Left lung (tissue), 10 donors: ENCODE measurements around the gene PHACTR1. TPM values are rescaled to one million over a fixed set of nuclear protein-coding genes. Genes with fewer than 3 reads are reported as not detected.

Source experiments
- ATAC-seq: fragments of 200-7000 bp; cut with Tn5 transposase; one replicate; pipeline ENCODE4 v1.9.1; 2020; ENCODE audit warnings: moderate library complexity
- DNase-seq, 4 donors: peaks; one replicate each; pipeline ENCODE4 v3.0.0-alpha.2; 2013 to 2020
- H3K27ac ChIP-seq, 2 donors: fragments of 200-600 bp; sonication (generic) in 1 of 2; one replicate each; pipeline versions ENCODE4 v1.5.0 to v1.8.0; 2020 to 2021
- H3K27me3 ChIP-seq, 2 donors: fragments of 200-600 bp; sonication (generic) in 1 of 2; one replicate each; pipeline versions ENCODE4 v1.5.0 to v1.8.0; 2020 to 2021
- H3K36me3 ChIP-seq, 2 donors: fragments of 200-600 bp; sonication (generic) in 1 of 2; one replicate each; pipeline versions ENCODE4 v1.5.0 to v1.8.0; 2020 to 2021
- H3K4me1 ChIP-seq, 2 donors: fragments of 200-600 bp; one replicate each; pipeline ENCODE4 v1.8.0; 2021
- H3K4me3 ChIP-seq, 2 donors: fragments of 200-600 bp; sonication (generic) in 1 of 2; one replicate each; pipeline versions ENCODE4 v1.5.0 to v1.8.0; 2020 to 2021; ENCODE audit warnings: mild to moderate bottlenecking in 1 of 2
- H3K9me3 ChIP-seq, 2 donors: fragments of 200-600 bp; sonication (generic) in 1 of 2; one replicate each; pipeline versions ENCODE4 v1.5.0 to v1.8.0; 2020 to 2021
- intact Hi-C, 2 donors: fragments of 100-400 bp; cut with DNase I; formaldehyde crosslinking; loops; one replicate each; pipeline versions ENCODE4 v1.11.2 to v1.14.2; 2022
- polyA plus RNA-seq, 6 donors: library from polyadenylated mRNA; unstranded; fragments of 120-200 nt; gene quantifications; one replicate each; pipeline ENCODE4 v1.2.1, GENCODE V29; 2013; ENCODE audit not compliant: insufficient read length in 6 of 6
- total RNA-seq, 2 donors: library from RNA; stranded (reverse); fragmentation: NEBNext Ultra II Directional; extraction: Animal tissue kit (Norgen Biotek cat#: 25700); gene quantifications; one replicate each; pipeline ENCODE4 v1.2.1, GENCODE V29; 2021
- TF ChIP-seq, protein P1 (sequence below), 2 donors: fragments of 200-600 bp; sonication (generic) in 1 of 2; IDR thresholded peaks; one replicate each; pipeline versions ENCODE4 v1.5.0 to v1.8.0; 2021; ENCODE audit warnings: antibody characterized with exemption in 2 of 2
- donor health status: DM: no; HTN: yes; CAD: no.
- donor health status: DM: no; HTN: no; CAD: no.

PHACTR1 gene
- total and polyA plus RNA-seq, 8 donors = 12.1 to 53.3 (median 15.8) TPM

- ATAC-seq (no peak), DNase-seq (no peak)
- Histone ChIP-seq H3K27ac (no peak overlapping the region), H3K36me3 (no peaks in the 10 kb centered on the region), H3K27me3 (no peaks in the 10 kb centered on the region), H3K9me3 (peaks cover 0 to 10% of the 10 kb centered on the region in 2 donors), H3K4me1 (no peaks in the 10 kb centered on the region), H3K4me3 (no peak overlapping the region)
- intact Hi-C loops = no loop called here
- TF ChIP-seq, protein P1, sequence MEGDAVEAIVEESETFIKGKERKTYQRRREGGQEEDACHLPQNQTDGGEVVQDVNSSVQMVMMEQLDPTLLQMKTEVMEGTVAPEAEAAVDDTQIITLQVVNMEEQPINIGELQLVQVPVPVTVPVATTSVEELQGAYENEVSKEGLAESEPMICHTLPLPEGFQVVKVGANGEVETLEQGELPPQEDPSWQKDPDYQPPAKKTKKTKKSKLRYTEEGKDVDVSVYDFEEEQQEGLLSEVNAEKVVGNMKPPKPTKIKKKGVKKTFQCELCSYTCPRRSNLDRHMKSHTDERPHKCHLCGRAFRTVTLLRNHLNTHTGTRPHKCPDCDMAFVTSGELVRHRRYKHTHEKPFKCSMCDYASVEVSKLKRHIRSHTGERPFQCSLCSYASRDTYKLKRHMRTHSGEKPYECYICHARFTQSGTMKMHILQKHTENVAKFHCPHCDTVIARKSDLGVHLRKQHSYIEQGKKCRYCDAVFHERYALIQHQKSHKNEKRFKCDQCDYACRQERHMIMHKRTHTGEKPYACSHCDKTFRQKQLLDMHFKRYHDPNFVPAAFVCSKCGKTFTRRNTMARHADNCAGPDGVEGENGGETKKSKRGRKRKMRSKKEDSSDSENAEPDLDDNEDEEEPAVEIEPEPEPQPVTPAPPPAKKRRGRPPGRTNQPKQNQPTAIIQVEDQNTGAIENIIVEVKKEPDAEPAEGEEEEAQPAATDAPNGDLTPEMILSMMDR (IDR thresholded peaks at IDR 0.05) = no peak
Observed at GRCh38 chr6:12977206-12977605, 260.6 kb downstream of the PHACTR1 start.

GRCh38 chr6:12977806-12978205, 261.2 kb downstream of the PHACTR1 start:
- Histone ChIP-seq H3K4me1 (no peaks in the 10 kb centered on the region), H3K9me3 (peaks cover 0 to 10% of the 10 kb centered on the region in 2 donors), H3K4me3 (no peak overlapping the region), H3K36me3 (no peaks in the 10 kb centered on the region), H3K27me3 (no peaks in the 10 kb centered on the region), H3K27ac (no peak overlapping the region)
- TF ChIP-seq, protein P1 (IDR thresholded peaks at IDR 0.05) = no peak
- DNase-seq = no peak
- no peak for ATAC-seq
- intact Hi-C loops = no loop called here

- Histone ChIP-seq H3K4me3 (no peak overlapping the region), H3K9me3 (peaks cover 0 to 10% of the 10 kb centered on the region in 2 donors), H3K36me3 (no peaks in the 10 kb centered on the region), H3K27me3 (no peaks in the 10 kb centered on the region), H3K27ac (no peak overlapping the region), H3K4me1 (no peaks in the 10 kb centered on the region)
- intact Hi-C loops = no loop called here
- TF ChIP-seq, protein P1 (IDR thresholded peaks at IDR 0.05) = no peak
- DNase-seq (no peak), ATAC-seq (no peak)
Observed at GRCh38 chr6:12980741-12981140, 264.2 kb downstream of the PHACTR1 start.

GRCh38 chr6:12984776-12985175, 268.2 kb downstream of the PHACTR1 start:
- no peaks in the 10 kb centered on the region for H3K36me3 ChIP-seq
- intact Hi-C loops = no loop called here
- H3K4me1 ChIP-seq = no peaks in the 10 kb centered on the region
- H3K9me3 ChIP-seq = peaks cover 0 to 10% of the 10 kb centered on the region in 2 donors
- no peak overlapping the region for H3K4me3 ChIP-seq
- TF ChIP-seq, protein P1 (IDR thresholded peaks at IDR 0.05) = no peak
- ATAC-seq (no peak), DNase-seq (no peak)
- H3K27ac ChIP-seq = no peak overlapping the region
- no peaks in the 10 kb centered on the region for H3K27me3 ChIP-seq

- no peaks in the 10 kb centered on the region for H3K9me3 ChIP-seq
- no peaks in the 10 kb centered on the region for H3K27me3 ChIP-seq
- no peak overlapping the region for H3K27ac ChIP-seq
- ATAC-seq = no peak
- TF ChIP-seq, protein P1 (IDR thresholded peaks at IDR 0.05) = no peak
- no peaks in the 10 kb centered on the region for H3K36me3 ChIP-seq
- H3K4me1 ChIP-seq = peaks cover 0 to 3% of the 10 kb centered on the region in 2 donors
- no peak for DNase-seq
- H3K4me3 ChIP-seq = no peak overlapping the region
- intact Hi-C loops = no loop called here
Observed at GRCh38 chr6:12987783-12988182, 271.2 kb downstream of the PHACTR1 start.
